Retina (tissue), 1 donor: ENCODE data around the gene APOBEC3H.
A peak's percentile ranks its signal among the peaks of the same experiment; 100 is the strongest.

Experiments used
- DNase-seq: peaks from one replicate; pipeline ENCODE4 v3.0.0-alpha.2; 2016

The APOBEC3H gene

DNA sequence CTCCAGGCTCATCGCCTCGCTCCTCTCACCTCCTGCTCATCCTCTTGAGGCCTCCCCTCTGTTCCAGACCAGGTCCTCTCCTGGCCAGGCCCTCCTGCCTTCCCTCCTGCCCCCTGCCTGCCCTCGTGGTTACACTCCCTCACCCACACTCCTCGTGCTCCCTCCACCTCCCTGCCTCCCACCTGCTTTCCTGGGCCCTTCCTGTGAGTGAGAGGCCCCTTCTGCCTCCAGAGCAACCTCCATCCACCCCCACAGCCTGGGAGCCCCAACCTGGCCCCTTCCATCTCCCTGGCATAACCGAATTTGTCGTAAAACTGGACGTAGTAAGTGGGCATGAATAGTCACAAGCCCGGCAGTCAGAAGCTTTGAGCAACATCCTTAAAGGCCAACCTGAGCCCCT is 15.4 kb upstream of the APOBEC3H start:
- DNase-seq: no peak

GRCh38 chr22:39083212-39084165 is 13.6 kb upstream of the APOBEC3H start:
- no peak for DNase-seq

- no peak for DNase-seq
Measured at GRCh38 chr22:39084666-39085065, 12.4 kb upstream of the APOBEC3H start.

- no peak for DNase-seq
Measured at GRCh38 chr22:39087098-39087497, 9.9 kb upstream of the APOBEC3H start.

- DNase-seq: peak; percentile 59
Measured at GRCh38 chr22:39087881-39088684, 9.0 kb upstream of the APOBEC3H start.

- DNase-seq: no peak
Measured at GRCh38 chr22:39088685-39089032, 8.4 kb upstream of the APOBEC3H start.

DNA sequence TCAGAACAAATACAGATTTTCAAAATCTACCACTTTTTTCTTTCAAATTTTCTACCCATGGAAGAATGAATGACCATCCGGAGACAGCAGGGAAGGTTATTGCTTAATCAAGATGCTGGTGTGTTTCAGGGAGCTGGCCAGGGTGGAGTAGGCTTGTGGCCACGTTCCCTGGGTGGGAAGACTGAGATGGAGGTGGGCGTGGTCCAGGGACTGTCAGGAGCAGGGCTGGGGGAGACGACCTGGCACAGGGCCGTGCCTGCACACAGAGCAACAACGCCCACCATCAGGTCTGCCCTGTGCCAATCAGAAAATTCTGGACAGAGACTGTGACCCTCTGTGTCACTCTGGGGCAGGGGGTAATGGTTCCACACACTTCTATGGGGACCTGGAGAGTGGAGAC is 7.1 kb upstream of the APOBEC3H start:
- no peak for DNase-seq

GRCh38 chr22:39090426-39091064 is 6.5 kb upstream of the APOBEC3H start:
- no peak for DNase-seq

- no peak for DNase-seq
Measured at GRCh38 chr22:39091126-39092081, 5.6 kb upstream of the APOBEC3H start.

DNA sequence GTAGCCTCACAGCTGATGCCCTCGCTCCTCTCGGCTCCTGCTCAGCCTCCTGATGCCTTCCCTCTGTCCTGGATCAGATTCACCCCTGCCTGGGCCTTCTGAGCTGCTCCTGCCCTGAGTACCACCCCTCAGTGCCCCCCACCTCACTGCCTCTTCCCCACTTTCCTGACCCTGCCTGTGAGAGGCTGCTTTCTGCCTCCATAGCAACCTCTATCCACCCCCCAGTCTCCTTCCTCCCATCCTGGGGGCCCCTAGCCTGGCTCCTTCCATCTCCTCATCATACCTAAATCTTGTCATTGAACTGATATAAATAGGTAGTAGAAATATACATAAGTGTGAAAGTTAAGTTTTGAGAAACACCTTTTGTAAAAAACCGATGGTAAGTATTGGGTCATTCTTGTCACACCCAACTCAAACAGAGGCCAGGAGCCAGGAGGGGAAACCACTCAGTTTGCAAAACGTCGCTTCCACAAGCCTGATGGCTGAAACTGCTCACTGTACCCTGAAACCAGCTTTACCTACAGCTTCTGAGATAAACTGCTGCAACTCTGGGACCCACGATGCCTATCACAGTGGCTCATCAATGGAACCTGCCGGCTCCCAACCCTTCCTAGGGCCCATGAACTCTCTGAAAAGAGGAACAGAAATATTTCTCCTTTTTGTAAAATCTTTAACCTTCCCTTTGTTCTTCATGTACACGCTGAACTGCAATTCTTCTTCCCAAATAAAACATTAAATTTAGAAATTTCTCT is 4.8 kb upstream of the APOBEC3H start:
- no peak for DNase-seq

DNA sequence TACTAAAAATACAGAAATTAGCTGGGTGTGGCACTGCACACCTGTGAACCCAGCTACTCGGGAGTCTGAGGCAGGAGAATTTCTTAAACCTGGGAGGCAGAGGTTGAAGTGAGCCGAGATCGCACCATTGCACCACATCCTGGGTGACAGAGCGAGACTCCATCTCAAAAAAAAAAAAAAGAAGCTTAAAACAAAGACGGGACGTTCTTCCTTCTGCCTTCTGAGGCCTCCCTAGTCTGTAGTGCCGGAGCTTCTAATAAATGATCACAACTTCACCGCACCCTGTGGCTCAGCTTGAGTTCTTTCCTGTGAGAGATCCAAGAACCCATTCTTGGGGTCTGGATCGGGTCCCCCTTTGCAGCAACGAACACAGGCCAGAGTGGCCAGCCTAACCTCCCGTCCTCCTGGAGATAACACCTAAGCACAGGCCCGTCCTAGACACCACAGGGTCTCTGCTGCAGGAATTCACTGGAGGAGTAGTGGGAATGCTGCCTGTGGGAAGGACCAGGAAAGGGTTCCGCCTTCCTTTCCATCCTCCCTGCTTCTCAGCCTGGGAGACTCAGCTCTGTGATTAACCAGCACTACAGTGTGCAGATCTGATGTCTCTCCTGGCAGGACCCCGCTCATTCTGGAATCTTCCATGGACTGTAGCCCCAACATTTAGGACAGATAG is 2.2 kb upstream of the APOBEC3H start:
- no peak for DNase-seq

GRCh38 chr22:39095971-39096370 is 1.1 kb upstream of the APOBEC3H start:
- DNase-seq: no peak

DNA sequence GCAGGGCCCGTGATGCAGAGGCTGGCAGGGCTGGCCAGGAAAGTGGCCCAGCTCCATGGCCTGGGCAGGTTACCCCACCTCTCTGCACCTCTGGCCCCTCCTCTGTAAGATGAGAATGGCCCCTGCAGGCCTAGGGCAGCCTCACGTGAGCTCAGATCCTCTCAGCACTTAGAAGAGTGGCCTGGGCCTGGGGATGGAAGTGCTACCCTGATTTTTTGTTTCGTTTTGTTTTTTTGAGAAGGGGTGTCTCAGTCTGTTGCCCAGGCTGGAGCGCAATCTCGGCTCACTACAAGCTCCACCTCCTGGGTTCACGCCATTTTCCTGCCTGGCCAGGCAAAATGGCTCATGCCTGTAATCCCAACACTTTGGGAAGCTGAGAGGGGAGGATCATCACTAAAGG is 982 bp downstream of the APOBEC3H start:
- DNase-seq: no peak

DNA sequence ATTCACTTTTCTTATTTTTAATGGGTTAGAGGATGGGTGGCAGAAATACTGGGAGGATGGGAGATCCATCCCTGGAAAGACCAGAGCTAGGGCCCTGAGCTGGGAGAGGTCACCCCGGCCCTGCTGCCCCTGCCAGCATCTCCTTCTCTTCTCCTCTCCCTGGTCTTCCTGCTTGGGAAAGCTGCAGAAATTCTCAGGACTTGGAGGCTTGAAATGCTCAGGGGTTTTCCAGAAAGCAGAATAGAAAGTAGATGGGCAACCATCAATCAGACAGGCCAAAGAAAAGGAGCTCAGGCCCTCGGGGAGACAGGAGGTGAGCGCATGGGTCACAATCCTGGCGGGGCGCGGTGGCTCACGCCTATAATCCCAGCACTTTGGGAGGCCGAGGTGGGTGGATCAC is 1.5 kb downstream of the APOBEC3H start:
- no peak for DNase-seq

GRCh38 chr22:39101226-39101625 is 4.2 kb downstream of the APOBEC3H start:
- DNase-seq: no peak

GRCh38 chr22:39103431-39103830 is 6.4 kb downstream of the APOBEC3H start:
- no peak for DNase-seq

DNA sequence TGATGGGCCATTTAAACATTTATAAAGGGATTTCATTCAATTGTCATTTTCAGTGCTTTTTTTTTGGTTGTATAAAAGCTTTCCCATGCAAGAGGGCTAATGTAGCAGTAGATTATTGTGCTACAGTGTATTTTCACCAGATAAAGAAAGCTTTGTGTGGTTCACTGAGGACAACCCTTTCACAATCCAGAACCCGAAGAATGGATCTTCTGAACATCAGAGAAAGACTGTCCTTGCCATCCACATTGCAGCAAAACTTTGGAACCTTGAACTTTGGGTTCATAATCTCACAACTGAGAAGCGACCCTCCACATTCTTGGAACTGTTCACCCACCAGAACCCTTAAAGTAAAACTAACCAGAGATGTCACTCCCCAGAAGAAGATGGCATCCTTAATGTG is 9.3 kb downstream of the APOBEC3H start:
- DNase-seq: no peak

DNA sequence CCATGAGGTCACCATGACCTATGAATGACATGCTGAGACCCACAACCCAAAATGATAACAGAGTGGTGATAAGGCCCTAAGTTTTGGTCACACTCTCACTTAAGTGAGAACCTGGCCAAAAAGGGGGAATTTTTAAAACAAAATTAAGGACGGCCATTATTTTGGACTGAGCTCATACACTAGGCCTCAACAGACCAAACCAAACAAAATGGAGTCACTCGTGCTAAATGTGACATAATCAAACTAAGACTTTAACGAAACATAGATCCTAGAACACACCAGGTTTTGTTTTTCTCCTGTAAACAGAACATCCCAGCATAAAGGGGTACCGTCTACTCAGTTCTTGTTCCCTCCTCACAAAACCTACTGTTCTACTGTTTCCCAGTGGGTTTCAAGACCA is 11.4 kb downstream of the APOBEC3H start:
- DNase-seq: no peak

DNA sequence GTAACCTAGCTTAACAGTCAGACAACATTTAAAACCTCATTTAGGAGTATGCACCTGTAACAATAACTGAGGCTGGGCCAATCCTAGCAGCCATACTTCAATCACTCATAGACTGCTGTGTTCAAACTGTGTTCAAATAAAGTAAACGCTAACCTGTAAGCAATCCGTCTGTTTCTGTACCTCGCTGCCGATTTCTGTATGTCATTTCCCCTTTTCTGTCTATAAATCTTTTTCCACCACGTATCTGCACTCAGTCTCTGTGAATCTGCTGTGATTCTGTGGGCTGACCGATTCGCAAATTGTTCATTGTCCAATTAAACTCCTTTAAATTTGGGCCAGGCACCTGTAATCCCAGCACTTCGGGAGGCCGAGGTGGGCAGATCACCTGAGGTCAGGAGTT is 12.3 kb downstream of the APOBEC3H start:
- DNase-seq: no peak

DNA sequence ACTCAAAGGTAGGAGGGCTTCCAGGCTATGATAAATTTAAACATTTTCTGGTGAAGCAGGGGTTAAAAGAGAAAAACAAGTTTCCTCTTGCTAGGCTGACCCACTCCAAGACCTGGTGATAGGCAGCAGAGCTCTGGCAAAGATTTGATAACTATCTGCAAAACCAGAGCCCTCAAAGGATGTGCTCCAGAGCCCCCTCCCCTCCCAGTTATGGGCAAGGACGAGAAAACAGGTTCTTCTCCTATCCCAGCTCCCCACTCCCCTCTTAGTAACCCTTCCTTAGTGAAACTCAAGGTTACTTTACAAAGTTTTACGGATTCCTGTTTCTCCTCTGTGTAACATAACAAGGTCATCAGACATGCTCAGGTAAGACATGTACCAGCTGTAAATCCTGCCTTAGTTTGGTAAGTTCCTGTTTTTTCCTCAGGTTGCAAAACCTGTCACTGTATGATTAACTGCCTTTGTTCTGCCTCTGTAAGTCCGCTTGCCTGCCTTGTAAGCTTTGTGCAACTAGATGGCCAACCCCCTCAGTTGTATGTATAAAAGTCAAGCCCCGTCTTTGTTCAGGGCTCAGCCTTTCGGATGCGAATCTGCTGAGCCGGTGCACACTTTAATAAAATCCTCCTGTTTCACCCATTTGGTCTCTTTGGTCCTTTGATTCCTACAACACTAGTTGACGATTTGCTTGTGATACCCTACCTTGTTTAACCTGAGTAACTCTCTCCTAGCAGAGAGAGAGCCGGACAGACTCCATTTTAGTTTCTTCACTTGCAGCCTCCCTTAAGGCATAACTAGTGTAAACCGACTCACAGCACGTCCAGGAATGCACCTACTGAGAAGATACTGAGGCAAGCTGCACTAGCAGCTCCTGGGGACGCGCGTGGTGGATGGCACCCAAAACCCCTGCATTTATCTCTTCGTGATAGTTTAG is 13.9 kb downstream of the APOBEC3H start:
- DNase-seq: no peak
